Stimulated activated CD8-positive, alpha-beta memory T cell treated with anti-CD3 and anti-CD28 coated beads, Interleukin-4, amount 100 ng/mL, for 1 hour (primary cell): Measurements from ENCODE around the gene PRPH.
"Not testable (repeated sequence)": the region's sequence is repeated elsewhere in the genome, so short reads cannot be mapped to it uniquely, and the experiment has no call there.

Experiments used
- DNase-seq, 2 donors: peaks; one replicate each; pipeline ENCODE4 v3.0.0-alpha.2; 2020; ENCODE audit warnings: low read depth in 2 of 2, low spot score in 1 of 2

PRPH gene

DNA sequence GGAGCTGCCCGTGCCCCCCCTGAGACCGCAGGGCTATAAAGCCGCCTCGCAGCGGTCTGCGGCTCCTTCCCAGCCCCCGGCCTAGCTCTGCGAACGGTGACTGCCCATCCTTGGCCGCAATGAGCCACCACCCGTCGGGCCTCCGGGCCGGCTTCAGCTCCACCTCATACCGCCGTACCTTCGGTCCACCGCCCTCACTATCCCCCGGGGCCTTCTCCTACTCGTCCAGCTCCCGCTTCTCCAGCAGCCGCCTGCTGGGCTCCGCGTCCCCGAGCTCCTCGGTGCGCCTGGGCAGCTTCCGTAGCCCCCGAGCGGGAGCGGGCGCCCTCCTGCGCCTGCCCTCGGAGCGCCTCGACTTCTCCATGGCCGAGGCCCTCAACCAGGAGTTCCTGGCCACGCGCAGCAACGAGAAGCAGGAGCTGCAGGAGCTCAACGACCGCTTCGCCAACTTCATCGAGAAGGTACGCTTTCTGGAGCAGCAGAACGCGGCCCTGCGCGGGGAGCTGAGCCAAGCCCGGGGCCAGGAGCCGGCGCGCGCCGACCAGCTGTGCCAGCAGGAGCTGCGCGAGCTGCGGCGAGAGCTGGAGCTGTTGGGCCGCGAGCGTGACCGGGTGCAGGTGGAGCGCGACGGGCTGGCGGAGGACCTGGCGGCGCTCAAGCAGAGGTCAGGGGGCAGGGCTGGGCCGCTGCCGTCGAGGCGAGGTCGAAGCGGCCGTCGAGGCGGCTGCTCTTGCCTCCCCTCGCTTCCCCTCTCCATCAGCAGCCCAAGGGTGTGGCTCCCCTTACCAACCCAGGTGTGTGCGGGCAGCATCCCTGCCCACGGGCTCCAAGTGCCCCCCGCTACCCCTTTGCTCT is at the start of gene PRPH:
PRPH (plus strand) TSS at position 66 of the 855 bp plus-strand sequence; CDS start at position 120, 54 bp downstream.
- DNase-seq, result no peak

- no peak for DNase-seq
Observed at GRCh38 chr12:49251357-49251756, 43.6 kb upstream of the PRPH start.

GRCh38 chr12:49253033-49253623 is 41.8 kb upstream of the PRPH start:
- DNase-seq, result no peak

GRCh38 chr12:49255456-49255855 is 39.5 kb upstream of the PRPH start:
- not testable (repeated sequence) for DNase-seq

GRCh38 chr12:49255857-49256637 is 38.9 kb upstream of the PRPH start:
- no peak for DNase-seq

DNA sequence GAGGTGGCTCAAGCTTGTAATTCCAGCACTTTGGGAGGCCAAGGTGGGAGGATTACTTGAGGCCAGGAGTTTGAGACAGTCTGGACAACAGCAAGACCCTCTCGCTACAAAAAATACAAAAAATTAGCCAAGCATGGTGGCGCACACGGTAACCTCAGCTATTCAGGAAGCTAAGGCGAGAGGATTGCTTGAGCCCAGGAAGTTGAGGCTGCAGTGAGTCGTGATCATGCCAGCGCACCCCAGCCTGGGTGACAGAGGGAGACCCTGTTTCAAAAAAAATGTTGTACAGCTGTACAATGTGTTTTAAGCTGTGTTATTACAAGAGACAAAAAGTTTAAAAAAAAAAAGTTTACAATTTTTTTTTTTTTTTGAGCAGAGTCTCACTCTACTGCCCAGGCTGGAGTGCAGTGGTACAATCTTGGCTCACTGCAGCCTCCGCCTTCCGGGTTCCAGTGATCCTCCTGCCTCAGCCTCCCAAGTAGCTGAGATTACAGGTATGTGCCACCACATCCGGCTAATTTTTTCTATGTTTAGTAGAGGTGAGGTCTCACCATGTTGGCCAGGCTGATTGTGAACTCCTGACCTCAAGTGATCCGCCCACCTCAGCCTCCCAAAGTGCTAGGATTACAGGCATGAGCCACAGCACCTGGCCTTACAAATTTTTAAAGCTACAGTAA is 37.3 kb upstream of the PRPH start:
- DNase-seq, result not testable (repeated sequence)

DNA sequence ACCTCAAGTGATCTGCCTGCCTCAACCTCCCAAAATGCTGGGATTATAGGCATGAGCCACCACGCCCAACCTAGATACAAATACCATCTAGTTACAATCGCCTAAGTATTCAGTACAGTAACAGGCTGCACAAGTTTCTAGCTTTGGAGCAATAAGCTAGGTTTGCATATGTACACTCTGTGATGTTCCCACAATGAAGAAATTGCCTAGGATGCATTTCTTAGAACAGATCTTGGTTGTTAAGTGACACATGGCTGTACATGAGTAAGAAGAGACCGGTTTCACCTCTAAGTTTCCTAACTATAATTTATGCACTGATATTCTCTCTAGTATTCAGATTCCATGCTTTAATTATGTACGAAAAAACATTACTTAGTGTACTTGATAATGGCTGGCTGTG is 35.5 kb upstream of the PRPH start:
- DNase-seq, result no peak

DNA sequence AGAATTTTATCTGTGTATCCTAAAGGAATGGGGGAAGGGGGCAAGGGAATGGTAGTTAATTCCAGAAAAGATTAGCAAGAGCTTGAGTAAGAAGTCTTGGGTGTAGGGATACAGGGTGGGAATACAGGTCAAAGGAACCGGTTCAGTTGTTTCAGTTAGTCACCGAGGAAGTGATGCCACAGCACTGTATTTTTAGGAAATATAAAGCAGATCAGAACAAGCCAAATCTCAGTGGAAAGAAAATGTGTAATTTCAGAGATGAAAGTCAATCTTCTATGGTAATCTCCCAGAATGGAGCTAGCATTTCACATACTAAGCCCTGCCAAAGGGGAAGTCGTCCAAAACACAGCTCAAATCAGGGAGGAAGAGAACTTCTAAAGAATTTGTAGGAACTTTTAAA is 34.8 kb upstream of the PRPH start:
- no peak for DNase-seq

DNA sequence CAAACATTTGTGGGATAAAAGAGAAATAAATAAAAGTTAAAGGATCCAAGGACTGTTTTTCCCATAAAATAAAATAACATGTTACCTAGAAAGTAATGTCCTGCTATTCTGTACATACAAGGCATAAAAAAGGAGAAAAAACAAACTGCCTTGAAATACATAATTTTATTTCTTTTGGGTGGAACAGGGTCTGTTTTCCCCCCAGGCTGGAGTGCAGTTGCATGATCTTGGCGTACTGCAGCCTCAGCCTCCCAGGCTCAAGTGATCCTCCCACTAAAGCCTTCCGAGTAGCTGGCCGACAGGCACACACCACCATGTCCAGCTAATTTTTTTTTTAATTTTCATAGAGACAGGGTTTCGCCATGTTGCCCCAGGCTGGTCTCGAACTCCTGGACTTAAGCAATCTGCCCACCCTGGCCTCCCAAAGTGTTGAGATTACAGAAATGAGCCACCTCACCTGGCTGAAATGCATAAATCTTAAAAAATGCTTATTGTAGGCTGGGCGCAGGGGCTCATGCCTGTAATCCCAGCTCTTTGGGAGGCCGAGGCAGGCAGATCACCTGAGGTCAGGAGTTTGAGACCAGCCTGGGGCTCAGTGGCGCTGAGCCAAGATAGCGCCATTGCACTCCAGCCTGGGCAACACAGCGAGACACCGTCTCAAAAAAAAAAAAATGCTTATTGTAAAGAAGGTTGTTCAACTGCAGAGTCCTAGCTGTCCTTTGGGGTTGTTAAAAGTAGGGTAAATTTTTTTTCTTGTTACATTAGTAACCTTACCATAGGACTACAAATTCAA is 34.2 kb upstream of the PRPH start:
- no peak for DNase-seq

- no peak for DNase-seq
Observed at GRCh38 chr12:49261721-49262120, 33.2 kb upstream of the PRPH start.

GRCh38 chr12:49263400-49263763 is 31.6 kb upstream of the PRPH start:
- no peak for DNase-seq

GRCh38 chr12:49264466-49264872 is 30.5 kb upstream of the PRPH start:
- DNase-seq, result no peak

- peak; percentile 67 to 77 for DNase-seq
Observed at GRCh38 chr12:49264873-49265792, 29.8 kb upstream of the PRPH start, which contains the start of gene TUBA1C. TUBA1C (plus strand) TSS chr12:49265082; CDS start chr12:49265182, 100 bp downstream.

- DNase-seq, result not testable (repeated sequence)
Observed at GRCh38 chr12:49269191-49269590, 25.8 kb upstream of the PRPH start.

DNA sequence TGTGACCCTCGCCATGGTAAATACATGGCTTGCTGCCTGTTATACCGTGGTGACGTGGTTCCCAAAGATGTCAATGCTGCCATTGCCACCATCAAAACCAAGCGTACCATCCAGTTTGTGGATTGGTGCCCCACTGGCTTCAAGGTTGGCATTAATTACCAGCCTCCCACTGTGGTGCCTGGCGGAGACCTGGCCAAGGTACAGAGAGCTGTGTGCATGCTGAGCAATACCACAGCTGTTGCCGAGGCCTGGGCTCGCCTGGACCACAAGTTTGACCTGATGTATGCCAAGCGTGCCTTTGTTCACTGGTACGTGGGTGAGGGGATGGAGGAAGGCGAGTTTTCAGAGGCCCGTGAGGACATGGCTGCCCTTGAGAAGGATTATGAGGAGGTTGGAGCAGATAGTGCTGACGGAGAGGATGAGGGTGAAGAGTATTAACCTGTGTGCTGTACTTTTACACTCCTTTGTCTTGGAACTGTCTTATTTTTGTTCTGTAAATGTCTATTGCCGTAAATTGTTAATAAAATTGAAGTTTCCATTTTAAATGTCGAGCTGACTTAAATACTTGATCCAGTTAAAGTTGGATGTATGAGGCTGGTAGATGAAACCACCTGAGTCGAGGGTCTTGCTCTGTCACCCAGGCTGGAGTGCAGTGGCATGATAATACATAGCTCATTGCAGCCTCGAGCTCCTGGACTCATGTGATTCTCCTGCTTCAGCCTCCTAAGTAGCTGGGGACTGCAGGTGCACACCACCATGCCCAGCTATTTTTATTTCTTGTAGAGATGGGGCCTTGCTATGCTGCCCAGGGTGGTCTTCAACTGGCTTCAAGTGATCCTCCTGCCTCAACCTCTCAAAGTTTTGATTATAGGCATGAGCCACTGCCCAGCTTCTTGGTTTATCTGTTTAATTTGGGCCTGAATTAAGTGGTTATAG is 21.9 kb upstream of the PRPH start:
- no peak for DNase-seq

GRCh38 chr12:49273726-49274395 is 21.1 kb upstream of the PRPH start:
- no peak for DNase-seq

DNA sequence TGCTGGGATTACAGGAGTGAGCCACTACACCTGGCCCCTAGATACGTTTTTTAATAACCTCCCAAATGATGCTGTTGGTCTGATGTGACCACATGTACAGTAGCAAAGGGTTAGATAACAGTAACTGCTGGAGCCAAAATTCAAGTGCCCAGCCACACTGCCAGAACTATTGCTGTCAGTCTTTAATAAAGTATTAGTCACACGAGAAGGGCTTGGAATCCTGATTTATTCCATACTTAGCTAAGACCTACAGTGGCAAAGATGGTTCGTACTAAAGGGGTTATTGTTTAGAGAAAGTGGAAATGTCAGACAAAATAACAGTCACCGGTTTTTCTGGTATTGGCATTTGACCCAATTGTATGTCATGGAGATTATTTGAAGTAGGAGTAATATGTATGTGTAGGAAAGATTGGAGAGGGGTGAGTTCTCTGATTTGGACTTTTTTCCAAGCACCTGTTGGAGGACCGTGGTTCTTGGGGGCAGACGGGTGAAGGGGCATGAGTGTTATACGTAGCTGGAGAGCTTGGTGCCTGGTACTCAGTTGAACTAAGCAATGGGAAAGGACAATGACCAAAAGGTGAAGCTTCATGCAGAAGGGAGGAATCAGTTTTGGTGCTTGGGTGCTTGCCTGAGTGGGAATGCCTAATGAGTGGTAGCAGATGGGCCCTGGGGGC is 20.4 kb upstream of the PRPH start:
- DNase-seq, result no peak
